Breast epithelium (tissue), 4 donors: ENCODE measurements around the gene ABCA6. TPM values are rescaled to one million over a fixed set of nuclear protein-coding genes. Genes with fewer than 3 reads are reported as not detected.

Experiments used
- DNase-seq, 2 donors: peaks; one replicate each; pipeline ENCODE4 v3.0.0-alpha.2; 2019; ENCODE audit warnings: low spot score in 2 of 2
- H3K27ac ChIP-seq, 2 donors: fragments of 200-600 bp; sonication (generic) in 1 of 2; one replicate each; pipeline ENCODE4 v1.5.1; 2016 to 2019; ENCODE audit warnings: mild to moderate bottlenecking in 1 of 2
- H3K27me3 ChIP-seq, 2 donors: fragments of 200-600 bp; sonication (generic) in 1 of 2; one replicate each; pipeline versions ENCODE4 v1.5.1 to v1.6.0; 2017 to 2019; ENCODE audit warnings: control low read depth in 1 of 2, mild to moderate bottlenecking in 1 of 2
- H3K36me3 ChIP-seq: fragments of 200-600 bp; one replicate; pipeline ENCODE4 v1.5.1; 2019
- H3K4me1 ChIP-seq, 2 donors: fragments of 200-600 bp; sonication (generic); one replicate each; pipeline ENCODE4 v1.5.1; 2016 to 2019; ENCODE audit warnings: control low read depth in 1 of 2
- H3K4me3 ChIP-seq, 3 donors: fragments of 200-600 bp; sonication (generic); 1 replicate in 2 of 3; 2 replicates in 1 of 3; pipeline ENCODE4 v1.5.1; 2016 to 2019; ENCODE audit warnings: mild to moderate bottlenecking in 3 of 3, moderate library complexity in 2 of 3
- H3K9me3 ChIP-seq, 2 donors: fragments of 200-600 bp; sonication (generic) in 1 of 2; one replicate each; pipeline ENCODE4 v1.5.1; 2016 to 2019; ENCODE audit warnings: control low read depth in 1 of 2
- CTCF ChIP-seq, 3 donors: fragments of 450-650 bp; IDR thresholded peaks; one replicate each; pipeline ENCODE4 v1.5.1; 2016 to 2017; ENCODE audit warnings: antibody characterized with exemption in 3 of 3, mild to moderate bottlenecking in 3 of 3, moderate library complexity in 3 of 3
- POLR2A ChIP-seq: fragments of 450-650 bp; IDR thresholded peaks from one replicate; pipeline ENCODE4 v1.6.1; 2016; ENCODE audit warnings: antibody characterized with exemption, mild to moderate bottlenecking, moderate library complexity
- POLR2AphosphoS5 ChIP-seq, 3 donors: sonication (generic); formaldehyde crosslinking; IDR thresholded peaks; one replicate each; pipeline ENCODE4 v1.6.1; 2017; ENCODE audit warnings: antibody characterized with exemption in 3 of 3
- intact Hi-C: fragments of 100-400 bp; cut with DNase I; formaldehyde crosslinking; loops from one replicate; pipeline ENCODE4 v1.15.1; 2023; ENCODE audit warnings: low total_unique reads
- total RNA-seq, 3 donors: library from RNA; depleted of rRNA; stranded (reverse); fragments of >200 nt; gene quantifications; one replicate each; pipeline ENCODE4 v1.1.0, GENCODE V29; 2016

The ABCA6 gene
- 100 to 1,000 TPM in 2 of 3 donors, 10 to 100 TPM in 1; 61.2 to 198 (median 122) TPM for total RNA-seq

GRCh38 chr17:69141431-69142174, at the start of gene ABCA6:
Gene ABCA6 (minus strand): TSS chr17:69141895. CDS start chr17:69140703, 1,192 bp downstream.
- intact Hi-C loops, result no loop called here
- no peak for DNase-seq
- Histone ChIP-seq H3K9me3 (no peaks in the 10 kb centered on the region), H3K4me1 (no peaks in the 10 kb centered on the region), H3K36me3 (no peaks in the 10 kb centered on the region), H3K27me3 (no peaks in the 10 kb centered on the region), H3K27ac (peak within 1 kb of the TSS; percentile 50 to 75), H3K4me3 (peak within 1 kb of the TSS; percentile 40 to 61 (median 48))
- no peak for TF ChIP-seq CTCF (IDR thresholded peaks at IDR 0.05)
- no peak for TF ChIP-seq POLR2A
- peak in 1 of 3 donors; percentile 22 for TF ChIP-seq POLR2AphosphoS5 (IDR thresholded peaks at IDR 0.05)

- no peaks in the 10 kb centered on the region for H3K4me1 ChIP-seq
- H3K36me3 ChIP-seq, result no peaks in the 10 kb centered on the region
- H3K27me3 ChIP-seq, result no peaks in the 10 kb centered on the region
- DNase-seq, result no peak
- no peaks in the 10 kb centered on the region for H3K9me3 ChIP-seq
- intact Hi-C loops, result no loop called here
- TF ChIP-seq CTCF (IDR thresholded peaks at IDR 0.05), result no peak
- no peak for TF ChIP-seq POLR2A
- no peak for TF ChIP-seq POLR2AphosphoS5 (IDR thresholded peaks at IDR 0.05)
- no peak overlapping the region for H3K27ac ChIP-seq
- no peak overlapping the region for H3K4me3 ChIP-seq
Observed at GRCh38 chr17:69188796-69189195, 47.1 kb upstream of the ABCA6 start.

GRCh38 chr17:69188064-69188463, 46.4 kb upstream of the ABCA6 start:
- Histone ChIP-seq H3K4me3 (no peak overlapping the region), H3K36me3 (no peaks in the 10 kb centered on the region), H3K27me3 (no peaks in the 10 kb centered on the region), H3K4me1 (no peaks in the 10 kb centered on the region), H3K9me3 (no peaks in the 10 kb centered on the region), H3K27ac (no peak overlapping the region)
- intact Hi-C loops, result no loop called here
- TF ChIP-seq POLR2AphosphoS5 (IDR thresholded peaks at IDR 0.05), result no peak
- no peak for TF ChIP-seq CTCF (IDR thresholded peaks at IDR 0.05)
- TF ChIP-seq POLR2A, result no peak
- DNase-seq, result no peak

GRCh38 chr17:69187294-69187693, 45.6 kb upstream of the ABCA6 start:
- H3K36me3 ChIP-seq, result no peaks in the 10 kb centered on the region
- no peaks in the 10 kb centered on the region for H3K9me3 ChIP-seq
- TF ChIP-seq POLR2AphosphoS5 (IDR thresholded peaks at IDR 0.05) (no peak), POLR2A (no peak), CTCF (IDR thresholded peaks at IDR 0.05) (no peak)
- H3K4me3 ChIP-seq, result no peak overlapping the region
- H3K27me3 ChIP-seq, result no peaks in the 10 kb centered on the region
- H3K4me1 ChIP-seq, result no peaks in the 10 kb centered on the region
- H3K27ac ChIP-seq, result no peak overlapping the region
- intact Hi-C loops, result no loop called here
- DNase-seq, result no peak

GRCh38 chr17:69179227-69179952, 37.7 kb upstream of the ABCA6 start:
- intact Hi-C loops, result no loop called here
- Histone ChIP-seq H3K36me3 (no peaks in the 10 kb centered on the region), H3K27ac (no peak overlapping the region), H3K4me1 (no peaks in the 10 kb centered on the region), H3K27me3 (no peaks in the 10 kb centered on the region), H3K9me3 (no peaks in the 10 kb centered on the region), H3K4me3 (no peak overlapping the region)
- DNase-seq, result no peak
- TF ChIP-seq POLR2AphosphoS5 (IDR thresholded peaks at IDR 0.05) (no peak), CTCF (IDR thresholded peaks at IDR 0.05) (no peak), POLR2A (no peak)
